LNCAP (cell line): Measurements from ENCODE around the gene HELQ.

ENCODE experiments used
- TF ChIP-seq, protein P1 (sequence below): fragments of 450-650 bp; IDR thresholded peaks from 2 replicates; pipeline ENCODE4 v1.5.1; 2017; ENCODE audit warnings: mild to moderate bottlenecking

Gene HELQ

GRCh38 chr4:83361416-83362103 is 94.1 kb downstream of the HELQ start:
- TF ChIP-seq, protein P1, sequence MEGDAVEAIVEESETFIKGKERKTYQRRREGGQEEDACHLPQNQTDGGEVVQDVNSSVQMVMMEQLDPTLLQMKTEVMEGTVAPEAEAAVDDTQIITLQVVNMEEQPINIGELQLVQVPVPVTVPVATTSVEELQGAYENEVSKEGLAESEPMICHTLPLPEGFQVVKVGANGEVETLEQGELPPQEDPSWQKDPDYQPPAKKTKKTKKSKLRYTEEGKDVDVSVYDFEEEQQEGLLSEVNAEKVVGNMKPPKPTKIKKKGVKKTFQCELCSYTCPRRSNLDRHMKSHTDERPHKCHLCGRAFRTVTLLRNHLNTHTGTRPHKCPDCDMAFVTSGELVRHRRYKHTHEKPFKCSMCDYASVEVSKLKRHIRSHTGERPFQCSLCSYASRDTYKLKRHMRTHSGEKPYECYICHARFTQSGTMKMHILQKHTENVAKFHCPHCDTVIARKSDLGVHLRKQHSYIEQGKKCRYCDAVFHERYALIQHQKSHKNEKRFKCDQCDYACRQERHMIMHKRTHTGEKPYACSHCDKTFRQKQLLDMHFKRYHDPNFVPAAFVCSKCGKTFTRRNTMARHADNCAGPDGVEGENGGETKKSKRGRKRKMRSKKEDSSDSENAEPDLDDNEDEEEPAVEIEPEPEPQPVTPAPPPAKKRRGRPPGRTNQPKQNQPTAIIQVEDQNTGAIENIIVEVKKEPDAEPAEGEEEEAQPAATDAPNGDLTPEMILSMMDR = no peak

GRCh38 chr4:83360018-83360417 is 95.6 kb downstream of the HELQ start:
- TF ChIP-seq, protein P1 = no peak

- TF ChIP-seq, protein P1 = no peak
Measured at GRCh38 chr4:83358410-83358809, 97.2 kb downstream of the HELQ start.
